HEK293 (cell line): ENCODE results near the gene OR10K2.

Source experiments
- CTCF ChIA-PET: fragments of 350-600 bp; formaldehyde crosslinking; extraction: SDS; loops from one replicate; lab custom pipeline; 2021; ENCODE audit warnings: antibody characterized with exemption; lab: Yijun Ruan, JAX
- POLR2A ChIA-PET: fragments of 300-600 bp; formaldehyde crosslinking; extraction: SDS; loops from one replicate; lab custom pipeline; 2020; ENCODE audit warnings: antibody characterized with exemption, inconsistent platforms; lab: Yijun Ruan, JAX
- H3K27ac ChIP-seq: fragments of 200-500 bp; sonication (Bioruptor generic); 2 replicates; pipeline ENCODE4 v1.5.1; 2014; ENCODE audit warnings: low read depth, low read length, control low read depth, inconsistent platforms; ENCODE audit errors: extremely low read depth
- H3K36me3 ChIP-seq, 2 experiments: fragments of 200-500 bp in 1 of 2; sonication (Bioruptor generic) in 1 of 2; 1 replicate in 1 of 2; 2 replicates in 1 of 2; pipeline ENCODE4 v1.5.1; 2014 to 2017; ENCODE audit warnings: inconsistent platforms in 2 of 2, low read length in 2 of 2; ENCODE audit not compliant: control insufficient read depth in 2 of 2, insufficient read depth in 1 of 2
- H3K4me1 ChIP-seq: fragments of 200-500 bp; sonication (Bioruptor generic); 2 replicates; pipeline ENCODE4 v1.5.1; 2014; ENCODE audit warnings: mild to moderate bottlenecking, low read length, inconsistent platforms; ENCODE audit not compliant: control insufficient read depth, insufficient read depth
- H3K4me3 ChIP-seq: 2 replicates; pipeline ENCODE4 v1.5.1; 2011; ENCODE audit warnings: low read depth, mild to moderate bottlenecking, control low read depth, low read length, moderate library complexity
- H3K9me3 ChIP-seq: fragments of 200-500 bp; sonication (Bioruptor generic); 2 replicates; pipeline ENCODE4 v1.5.1; 2014; ENCODE audit warnings: low read depth, low read length, inconsistent platforms; ENCODE audit not compliant: control insufficient read depth, insufficient read depth
- GLI4 ChIP-seq: fragments of 450-650 bp; formaldehyde crosslinking; IDR thresholded peaks from 2 replicates; pipeline ENCODE4 v1.5.1; 2016; ENCODE audit warnings: missing biosample characterization, missing genetic modification characterization
- IKZF3 ChIP-seq: fragments of 450-650 bp; IDR thresholded peaks from 2 replicates; pipeline ENCODE4 v1.5.0; 2018; ENCODE audit warnings: missing biosample characterization, mild to moderate bottlenecking, missing genetic modification characterization, moderate library complexity
- RBAK ChIP-seq: fragments of 450-650 bp; formaldehyde crosslinking; IDR thresholded peaks from 2 replicates; pipeline ENCODE4 v1.5.1; 2016; ENCODE audit warnings: missing biosample characterization, missing genetic modification characterization
- SETDB1 ChIP-seq: IDR thresholded peaks from one replicate; pipeline ENCODE4 v1.6.1; 2017; ENCODE audit warnings: mild to moderate bottlenecking, low read length, moderate library complexity, mixed read lengths; ENCODE audit not compliant: insufficient read length
- SP7 ChIP-seq: fragments of 450-650 bp; formaldehyde crosslinking; IDR thresholded peaks from 2 replicates; pipeline ENCODE4 v1.5.1; 2016; ENCODE audit warnings: missing biosample characterization, missing genetic modification characterization
- TCF7L2 ChIP-seq: IDR thresholded peaks from 2 replicates; pipeline ENCODE4 v1.6.1; 2011; ENCODE audit warnings: low read depth, mild to moderate bottlenecking, inconsistent platforms, low read length, moderate library complexity, borderline replicate concordance
- ZBTB26 ChIP-seq: fragments of 450-650 bp; formaldehyde crosslinking; optimal IDR thresholded peaks from 2 replicates; pipeline ENCODE3; 2016; ENCODE audit warnings: missing biosample characterization, mild to moderate bottlenecking, missing genetic modification characterization
- ZBTB8A ChIP-seq: fragments of 450-650 bp; formaldehyde crosslinking; IDR thresholded peaks from 2 replicates; pipeline ENCODE4 v1.5.1; 2016; ENCODE audit warnings: missing biosample characterization, missing genetic modification characterization
- ZNF112 ChIP-seq: fragments of 450-650 bp; formaldehyde crosslinking; IDR thresholded peaks from 2 replicates; pipeline ENCODE4 v1.5.0; 2017; ENCODE audit warnings: missing biosample characterization, missing genetic modification characterization
- ZNF157 ChIP-seq: fragments of 450-650 bp; formaldehyde crosslinking; IDR thresholded peaks from 2 replicates; pipeline ENCODE4 v1.5.1; 2016; ENCODE audit warnings: missing biosample characterization, missing genetic modification characterization
- ZNF175 ChIP-seq: fragments of 450-650 bp; formaldehyde crosslinking; IDR thresholded peaks from 2 replicates; pipeline ENCODE4 v1.5.1; 2016; ENCODE audit warnings: missing biosample characterization, missing genetic modification characterization
- ZNF24 ChIP-seq: fragments of 450-650 bp; formaldehyde crosslinking; IDR thresholded peaks from 2 replicates; pipeline ENCODE4 v1.5.1; 2016; ENCODE audit warnings: missing biosample characterization, missing genetic modification characterization
- ZNF274 ChIP-seq, 2 experiments: fragments of 200-500 bp in 1 of 2; fragments of 450-650 bp in 1 of 2; sonication (Bioruptor generic) in 1 of 2; formaldehyde crosslinking in 1 of 2; IDR thresholded peaks; 2 replicates each; pipeline versions ENCODE4 v1.5.1 to v1.6.1; 2014 to 2016; ENCODE audit warnings: borderline replicate concordance in 1 of 2, inconsistent platforms in 1 of 2, low read length in 1 of 2, missing biosample characterization in 1 of 2, missing genetic modification characterization in 1 of 2
- ZNF362 ChIP-seq: fragments of 450-650 bp; formaldehyde crosslinking; IDR thresholded peaks from 2 replicates; pipeline ENCODE4 v1.5.1; 2016; ENCODE audit warnings: missing biosample characterization, missing genetic modification characterization
- ZNF426 ChIP-seq: fragments of 450-650 bp; formaldehyde crosslinking; IDR thresholded peaks from 2 replicates; pipeline ENCODE4 v1.5.1; 2017; ENCODE audit warnings: missing biosample characterization, missing genetic modification characterization, mild to moderate bottlenecking, inconsistent platforms, moderate library complexity
- ZNF48 ChIP-seq: fragments of 450-650 bp; formaldehyde crosslinking; IDR thresholded peaks from 2 replicates; pipeline ENCODE4 v1.5.1; 2016; ENCODE audit warnings: missing biosample characterization, missing genetic modification characterization
- ZNF488 ChIP-seq: fragments of 450-650 bp; formaldehyde crosslinking; IDR thresholded peaks from 2 replicates; pipeline ENCODE4 v1.5.1; 2016; ENCODE audit warnings: missing biosample characterization, missing genetic modification characterization
- ZNF610 ChIP-seq: fragments of 450-650 bp; formaldehyde crosslinking; IDR thresholded peaks from 2 replicates; pipeline ENCODE4 v1.5.1; 2016; ENCODE audit warnings: missing biosample characterization, missing genetic modification characterization, borderline replicate concordance
- ZNF621 ChIP-seq: fragments of 450-650 bp; formaldehyde crosslinking; IDR thresholded peaks from 2 replicates; pipeline ENCODE4 v1.5.1; 2017; ENCODE audit warnings: missing biosample characterization, missing genetic modification characterization
- ZNF701 ChIP-seq: fragments of 450-650 bp; formaldehyde crosslinking; IDR thresholded peaks from 2 replicates; pipeline ENCODE4 v1.5.1; 2016; ENCODE audit warnings: missing biosample characterization, missing genetic modification characterization
- ZNF843 ChIP-seq: fragments of 450-650 bp; formaldehyde crosslinking; IDR thresholded peaks from 2 replicates; pipeline ENCODE4 v1.5.1; 2016; ENCODE audit warnings: missing biosample characterization, missing genetic modification characterization
- TF ChIP-seq, protein P1 (sequence below): fragments of 450-650 bp; formaldehyde crosslinking; IDR thresholded peaks from 2 replicates; pipeline ENCODE4 v1.5.1; 2016; ENCODE audit warnings: missing biosample characterization, missing genetic modification characterization

OR10K2 gene, protein sequence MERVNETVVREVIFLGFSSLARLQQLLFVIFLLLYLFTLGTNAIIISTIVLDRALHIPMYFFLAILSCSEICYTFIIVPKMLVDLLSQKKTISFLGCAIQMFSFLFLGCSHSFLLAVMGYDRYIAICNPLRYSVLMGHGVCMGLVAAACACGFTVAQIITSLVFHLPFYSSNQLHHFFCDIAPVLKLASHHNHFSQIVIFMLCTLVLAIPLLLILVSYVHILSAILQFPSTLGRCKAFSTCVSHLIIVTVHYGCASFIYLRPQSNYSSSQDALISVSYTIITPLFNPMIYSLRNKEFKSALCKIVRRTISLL

GRCh38 chr1:158426137-158426536, at the start of gene OR10K2:
Gene OR10K2 (minus strand): TSS chr1:158426237. CDS start chr1:158420866, 5,371 bp downstream.
- ChIA-PET CTCF (no interaction called here), POLR2A (no interaction called here)
- no peaks in the 10 kb centered on the region for H3K9me3 ChIP-seq
- no peak within 1 kb of the TSS for H3K27ac ChIP-seq
- H3K4me1 ChIP-seq = no peaks in the 10 kb centered on the region
- no peaks in the 10 kb centered on the region for H3K36me3 ChIP-seq
- no peak within 1 kb of the TSS for H3K4me3 ChIP-seq
- no peak for TF ChIP-seq ZNF175 (tag by site-specific recombination)
- TF ChIP-seq ZNF488 (tag by site-specific recombination) = no peak
- TF ChIP-seq TCF7L2 = no peak

- CTCF ChIA-PET = no interaction called here
- Histone ChIP-seq H3K4me3 (no peak within 1 kb of the TSS), H3K36me3 (no peaks in the 10 kb centered on the region), H3K9me3 (no peaks in the 10 kb centered on the region), H3K4me1 (no peaks in the 10 kb centered on the region), H3K27ac (no peak within 1 kb of the TSS)
- TF ChIP-seq SP7 (no peak), IKZF3 (no peak), ZNF843 (tag by site-specific recombination) (no peak), ZNF48 (tag by site-specific recombination) (no peak), ZNF112 (tag by site-specific recombination) (no peak), ZNF362 (no peak), ZNF621 (tag by site-specific recombination) (no peak), ZNF610 (tag by site-specific recombination) (no peak), ZBTB8A (tag by site-specific recombination) (no peak), ZNF157 (tag by site-specific recombination) (no peak), ZNF175 (tag by site-specific recombination) (no peak)
- TF ChIP-seq, protein P1, sequence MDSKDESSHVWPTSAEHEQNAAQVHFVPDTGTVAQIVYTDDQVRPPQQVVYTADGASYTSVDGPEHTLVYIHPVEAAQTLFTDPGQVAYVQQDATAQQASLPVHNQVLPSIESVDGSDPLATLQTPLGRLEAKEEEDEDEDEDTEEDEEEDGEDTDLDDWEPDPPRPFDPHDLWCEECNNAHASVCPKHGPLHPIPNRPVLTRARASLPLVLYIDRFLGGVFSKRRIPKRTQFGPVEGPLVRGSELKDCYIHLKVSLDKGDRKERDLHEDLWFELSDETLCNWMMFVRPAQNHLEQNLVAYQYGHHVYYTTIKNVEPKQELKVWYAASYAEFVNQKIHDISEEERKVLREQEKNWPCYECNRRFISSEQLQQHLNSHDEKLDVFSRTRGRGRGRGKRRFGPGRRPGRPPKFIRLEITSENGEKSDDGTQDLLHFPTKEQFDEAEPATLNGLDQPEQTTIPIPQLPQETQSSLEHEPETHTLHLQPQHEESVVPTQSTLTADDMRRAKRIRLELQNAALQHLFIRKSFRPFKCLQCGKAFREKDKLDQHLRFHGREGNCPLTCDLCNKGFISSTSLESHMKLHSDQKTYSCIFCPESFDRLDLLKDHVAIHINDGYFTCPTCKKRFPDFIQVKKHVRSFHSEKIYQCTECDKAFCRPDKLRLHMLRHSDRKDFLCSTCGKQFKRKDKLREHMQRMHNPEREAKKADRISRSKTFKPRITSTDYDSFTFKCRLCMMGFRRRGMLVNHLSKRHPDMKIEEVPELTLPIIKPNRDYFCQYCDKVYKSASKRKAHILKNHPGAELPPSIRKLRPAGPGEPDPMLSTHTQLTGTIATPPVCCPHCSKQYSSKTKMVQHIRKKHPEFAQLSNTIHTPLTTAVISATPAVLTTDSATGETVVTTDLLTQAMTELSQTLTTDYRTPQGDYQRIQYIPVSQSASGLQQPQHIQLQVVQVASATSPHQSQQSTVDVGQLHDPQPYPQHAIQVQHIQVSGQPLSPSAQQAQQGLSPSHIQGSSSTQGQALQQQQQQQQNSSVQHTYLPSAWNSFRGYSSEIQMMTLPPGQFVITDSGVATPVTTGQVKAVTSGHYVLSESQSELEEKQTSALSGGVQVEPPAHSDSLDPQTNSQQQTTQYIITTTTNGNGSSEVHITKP = no peak
- POLR2A ChIA-PET = no interaction called here
Observed at GRCh38 chr1:158471920-158472319, 45.9 kb upstream of the OR10K2 start, which contains the start of gene OR10R2. Gene OR10R2 (plus strand): TSS chr1:158472220. CDS start chr1:158472326, 106 bp downstream.

GRCh38 chr1:158461534-158461933, 35.5 kb upstream of the OR10K2 start, which contains the start of gene OR10K1:
Gene OR10K1 (plus strand): TSS chr1:158461834. CDS start chr1:158465562, 3,728 bp downstream.
- no peak for TF ChIP-seq ZNF274 (IDR thresholded peaks at IDR 0.05; ENCODE audit: low read length)
- TF ChIP-seq ZNF274 (tag by site-specific recombination; IDR thresholded peaks at IDR 0.05; ENCODE audit: borderline replicate concordance) = no peak
- TF ChIP-seq RBAK = no peak
- no peak for TF ChIP-seq GLI4 (tag by site-specific recombination)
- no peak for TF ChIP-seq ZNF701 (tag by site-specific recombination)
- TF ChIP-seq ZNF24 = no peak
- TF ChIP-seq ZBTB26 (tag by site-specific recombination) = no peak
- no peak for TF ChIP-seq ZNF426
- no peak for TF ChIP-seq SETDB1
- no peaks in the 10 kb centered on the region for H3K4me1 ChIP-seq
- no peaks in the 10 kb centered on the region for H3K36me3 ChIP-seq
- H3K27ac ChIP-seq = no peak within 1 kb of the TSS
- CTCF ChIA-PET = no interaction called here
- no peak within 1 kb of the TSS for H3K4me3 ChIP-seq
- POLR2A ChIA-PET = no interaction called here
- H3K9me3 ChIP-seq = no peaks in the 10 kb centered on the region
